ENCODE data around the gene RXRA.
A peak's percentile ranks its signal among the peaks of the same experiment; 100 is the strongest.

The RXRA gene

DNA sequence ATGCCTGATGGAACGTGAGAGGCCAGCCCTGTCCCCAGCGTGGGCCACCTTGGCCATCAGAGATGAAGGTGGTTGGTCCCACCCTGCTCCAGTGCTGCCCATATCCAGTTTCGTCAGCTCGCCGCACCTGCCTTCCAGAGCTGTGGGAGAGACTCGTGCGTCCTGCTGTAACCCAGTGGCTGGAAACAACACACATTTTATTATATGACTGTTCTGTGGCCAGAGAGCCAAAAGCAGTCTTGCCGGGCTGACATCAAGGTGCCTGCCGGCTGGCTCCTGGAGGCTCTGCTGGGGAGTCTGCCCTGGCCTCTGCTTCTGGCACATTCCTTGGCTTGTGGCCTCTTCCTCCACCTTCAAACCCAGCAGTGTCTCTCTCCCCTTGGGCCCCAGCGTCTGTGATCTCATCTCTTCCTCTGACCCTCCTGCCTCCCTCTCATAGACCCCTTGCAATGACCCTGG is 94.7 kb downstream of the RXRA start:
- DNase-seq, result no peak

DNA sequence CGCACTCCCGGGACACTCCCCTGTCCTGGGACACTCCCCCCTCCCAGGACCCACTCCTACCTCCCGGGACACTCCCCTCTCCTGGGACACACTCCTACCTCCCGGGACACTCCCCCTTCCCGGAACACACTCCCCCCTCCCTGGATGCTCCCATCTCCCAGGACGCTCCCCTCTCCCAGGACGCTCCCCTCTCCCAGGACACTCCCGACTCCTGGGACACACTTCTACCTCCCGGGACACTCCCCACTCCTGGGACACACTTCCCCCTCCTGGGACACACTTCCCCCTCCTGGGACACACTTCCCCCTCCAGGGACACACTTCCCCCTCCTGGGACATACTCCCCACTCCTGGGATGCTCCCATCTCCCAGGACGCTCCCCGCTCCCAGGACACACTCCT is 95.6 kb downstream of the RXRA start:
- no peak for DNase-seq

DNA sequence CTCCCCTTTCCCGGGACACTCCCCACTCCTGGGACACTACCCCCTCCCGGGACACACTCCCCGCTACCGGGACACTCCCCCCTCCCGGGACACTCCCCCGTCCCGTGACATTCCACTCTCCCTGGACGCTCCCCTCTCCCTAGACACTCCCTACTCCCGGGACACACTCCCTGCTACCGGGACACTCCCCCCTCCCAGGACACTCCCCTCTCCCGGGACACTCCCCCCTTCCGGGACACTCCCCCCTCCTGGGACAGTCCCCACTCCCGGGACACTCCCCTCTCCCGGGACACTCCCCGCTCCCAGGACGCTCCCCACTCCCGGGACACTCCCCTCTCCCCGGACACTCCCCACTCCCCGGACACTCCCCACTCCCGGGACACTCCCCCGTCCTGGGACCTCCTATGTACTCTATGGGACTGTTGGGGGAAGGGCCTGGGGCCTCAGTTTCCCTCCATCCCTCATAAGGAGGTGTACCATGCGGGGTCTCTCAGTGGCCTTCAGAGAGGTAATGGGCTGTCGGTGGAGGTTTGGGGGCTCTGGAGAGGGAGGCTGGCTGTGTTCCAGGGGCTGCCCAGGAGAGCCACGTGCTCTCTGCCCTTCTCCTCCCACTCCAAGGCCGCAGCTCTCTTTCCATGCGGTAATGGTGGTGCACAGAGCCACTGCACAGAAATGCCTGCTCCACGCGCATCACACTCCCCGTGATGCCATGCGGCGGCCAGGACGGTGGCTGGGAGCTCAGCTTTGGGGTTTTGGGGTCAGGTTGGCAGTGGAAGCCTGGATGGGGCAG is 96.2 kb downstream of the RXRA start:
- no peak for DNase-seq

DNA sequence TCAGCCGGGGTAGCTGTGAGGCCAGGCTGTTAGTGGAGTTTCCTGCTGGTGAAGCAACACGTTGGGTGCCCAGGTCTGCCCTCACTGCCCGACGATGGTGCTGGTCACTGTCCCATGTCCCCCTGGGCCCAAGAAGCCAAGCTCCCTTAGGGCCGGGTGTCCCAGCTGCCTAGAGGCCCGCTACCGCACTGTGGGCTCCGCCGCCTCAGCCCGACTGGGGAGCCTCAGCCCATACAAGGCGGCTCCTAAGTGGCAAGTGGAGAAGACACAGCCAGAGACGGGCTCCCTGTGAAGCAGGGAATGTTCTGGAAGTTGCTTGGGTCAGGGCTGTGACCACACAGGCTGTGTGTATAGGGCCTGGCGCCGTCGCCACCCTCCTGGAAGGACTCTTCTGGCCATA is 96.9 kb downstream of the RXRA start:
- no peak for DNase-seq

- no peak for DNase-seq
These were observed 97.5 kb downstream of the RXRA start for GRCh38 chr9:134423749-134424148.

- DNase-seq, result no peak
These were observed 98.6 kb downstream of the RXRA start for GRCh38 chr9:134424818-134425217.

GRCh38 chr9:134425401-134425800 is 99.1 kb downstream of the RXRA start:
- no peak for DNase-seq

GRCh38 chr9:134425812-134426211 is 99.6 kb downstream of the RXRA start:
- no peak for DNase-seq

DNA sequence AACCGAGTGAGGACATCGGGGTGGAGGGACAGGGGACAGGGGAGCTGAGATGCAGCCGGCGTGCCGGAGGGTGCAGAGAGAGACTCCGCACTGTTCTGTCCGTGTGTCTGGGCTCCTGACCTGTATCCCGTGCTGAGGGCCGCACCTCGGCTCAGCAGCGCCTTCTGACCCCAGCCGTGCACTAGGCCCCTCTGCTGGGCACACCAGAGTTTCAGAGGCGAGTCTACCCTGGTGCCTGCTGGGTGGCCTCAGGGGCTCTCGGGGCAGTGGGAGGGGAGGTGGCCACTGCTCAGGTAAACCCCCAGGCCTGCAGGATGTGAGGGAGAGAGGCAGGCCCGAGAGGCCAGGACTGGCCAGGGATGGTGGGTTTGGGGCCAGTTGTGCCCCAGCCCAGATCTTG is 100.2 kb downstream of the RXRA start:
- DNase-seq, result no peak

GRCh38 chr9:134427153-134427782 is 101.0 kb downstream of the RXRA start:
- DNase-seq, result no peak

- DNase-seq, result no peak
These were observed 102.3 kb downstream of the RXRA start for GRCh38 chr9:134428559-134428958.

GRCh38 chr9:134429007-134429406 is 102.8 kb downstream of the RXRA start:
- no peak for DNase-seq

GRCh38 chr9:134429481-134429880 is 103.2 kb downstream of the RXRA start:
- no peak for DNase-seq

DNA sequence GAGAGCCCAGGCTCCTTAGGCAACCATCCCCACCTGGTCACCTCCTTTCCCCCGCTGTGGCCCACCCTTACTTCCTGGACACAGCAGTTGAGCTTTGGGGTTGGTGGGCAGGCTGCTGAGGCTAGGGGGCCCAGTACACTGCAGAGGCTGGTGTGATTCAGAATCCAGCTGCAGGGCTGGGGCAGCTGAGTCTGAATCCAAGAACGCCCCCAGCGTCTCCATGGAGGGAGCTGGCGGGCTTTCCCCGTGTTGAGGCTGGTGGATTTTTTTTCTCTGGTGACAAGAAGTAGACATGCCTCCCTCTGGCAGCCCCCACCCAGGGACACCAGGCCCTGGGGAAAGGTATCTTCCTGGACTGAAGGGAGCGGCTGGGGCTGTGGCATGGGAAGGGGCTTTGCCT is 104.8 kb downstream of the RXRA start:
- no peak for DNase-seq

- DNase-seq, result no peak
These were observed 105.4 kb downstream of the RXRA start for GRCh38 chr9:134431626-134432025.

GRCh38 chr9:134432471-134432870 is 106.2 kb downstream of the RXRA start:
- DNase-seq, result no peak

DNA sequence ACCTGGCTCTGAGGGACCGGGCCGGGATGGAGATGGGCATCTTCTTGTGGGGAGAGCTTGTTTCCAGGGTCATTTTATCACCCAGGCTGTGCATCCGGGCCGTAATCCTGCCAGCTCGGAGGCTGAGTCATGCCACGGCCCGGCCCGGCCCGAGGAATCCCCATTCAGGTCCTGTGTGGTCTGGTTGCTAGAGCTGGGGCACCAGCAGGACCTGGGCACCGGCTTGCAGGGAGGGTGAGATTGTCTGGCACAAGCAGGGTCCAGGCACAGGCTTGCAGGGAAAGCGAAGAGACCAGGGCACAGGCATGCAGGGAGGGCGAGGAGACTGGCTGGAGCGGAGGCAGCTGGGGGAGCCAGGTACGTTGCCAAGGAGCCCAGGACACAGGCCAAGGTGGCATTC is 106.8 kb downstream of the RXRA start:
- DNase-seq, result no peak

DNA sequence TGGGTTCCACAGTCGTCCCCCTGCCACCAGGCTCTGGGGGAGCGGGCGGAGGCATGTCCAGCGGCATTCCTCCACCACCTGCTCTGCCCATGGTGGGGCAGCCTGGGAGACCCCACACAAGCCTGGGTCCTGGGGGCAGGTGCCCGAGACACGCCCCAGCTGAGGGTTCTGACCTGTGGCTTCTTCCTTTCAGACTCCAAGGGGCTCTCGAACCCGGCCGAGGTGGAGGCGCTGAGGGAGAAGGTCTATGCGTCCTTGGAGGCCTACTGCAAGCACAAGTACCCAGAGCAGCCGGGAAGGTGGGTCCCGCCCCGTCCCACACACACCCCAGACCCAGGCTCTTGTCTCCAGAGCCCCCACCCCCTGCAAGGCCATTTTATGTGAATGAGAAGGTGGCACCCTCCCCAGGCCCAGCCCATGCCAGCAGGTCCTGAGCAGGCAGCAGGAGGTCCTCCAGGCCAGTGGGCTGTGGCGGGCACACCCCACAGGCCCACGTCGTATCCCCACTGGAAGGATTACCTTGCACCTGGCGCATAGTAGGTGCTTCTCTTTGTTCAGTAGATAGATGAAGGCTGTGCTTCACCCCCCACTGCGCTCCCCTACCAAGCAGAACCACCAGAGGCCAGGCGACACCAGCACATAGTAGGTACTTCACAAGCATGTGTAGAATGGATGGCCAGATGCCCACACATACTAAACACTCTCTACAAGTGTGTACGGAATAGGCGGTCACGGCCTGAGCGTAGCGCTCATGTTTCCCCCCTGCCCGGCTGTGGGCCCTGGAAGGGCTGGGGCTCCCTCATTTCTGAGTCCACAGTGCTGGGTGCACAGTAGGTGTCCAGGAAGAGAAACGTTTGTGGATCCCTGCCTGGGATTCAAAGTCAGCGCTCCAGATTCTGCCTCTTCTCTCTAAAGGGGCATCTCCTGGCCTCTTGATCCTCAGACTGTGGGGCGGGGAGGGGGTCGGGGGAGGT is 107.9 kb downstream of the RXRA start:
- DNase-seq, result no peak

GRCh38 chr9:134434894-134435506 is 108.7 kb downstream of the RXRA start:
- DNase-seq, result peak; percentile 90

DNA sequence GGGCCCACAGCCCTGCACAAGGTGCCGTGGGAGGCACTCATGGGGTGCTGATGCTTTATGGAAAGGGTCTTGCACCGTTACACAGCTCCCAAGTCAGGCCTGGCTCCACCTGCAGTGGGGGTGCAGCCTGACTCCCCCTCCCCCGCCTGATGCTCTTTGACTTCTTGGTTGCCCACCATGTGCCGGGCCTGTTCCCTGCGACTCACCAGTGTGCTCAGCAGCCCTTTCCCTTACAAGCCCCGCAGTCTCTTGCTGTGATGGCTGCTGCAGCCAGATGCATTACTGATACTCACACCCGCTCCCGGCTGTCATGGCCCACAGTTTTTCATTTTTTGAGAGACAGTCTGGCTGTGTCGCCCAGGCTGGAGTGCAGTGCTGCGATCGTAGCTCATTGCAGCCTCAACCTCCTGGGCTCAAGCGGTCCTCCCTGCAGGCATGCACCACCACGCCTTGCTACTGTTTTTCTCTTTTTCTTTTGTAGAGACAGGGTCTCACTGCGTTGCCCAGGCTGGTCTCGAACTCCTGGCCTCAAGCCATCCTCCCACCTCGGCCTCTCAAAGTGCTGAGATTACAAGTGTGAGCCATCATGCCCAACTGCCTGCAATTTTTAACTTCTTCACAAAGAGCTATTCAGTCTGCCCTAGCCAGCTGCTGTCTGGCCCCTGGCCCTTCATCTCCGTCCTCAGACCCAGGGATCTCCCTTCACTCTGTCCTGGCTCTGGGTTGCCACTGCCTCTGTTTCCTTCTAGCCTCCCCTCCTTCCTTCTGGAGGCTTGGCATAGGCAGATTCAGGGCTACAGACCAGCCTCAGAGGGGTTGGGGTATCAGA is 109.5 kb downstream of the RXRA start:
- DNase-seq, result no peak

- no peak for DNase-seq
These were observed 110.1 kb downstream of the RXRA start for GRCh38 chr9:134436379-134436762.

- no peak for DNase-seq
These were observed 110.7 kb downstream of the RXRA start for GRCh38 chr9:134436911-134437310.

Data from DMS 273 treated with DMSO at 0.1 percent for 48 hours (cell line).